HS-5 (cell line): ENCODE measurements around the gene GPATCH8.
"Not testable (repeated sequence)": the region's sequence is repeated elsewhere in the genome, so short reads cannot be mapped to it uniquely, and the experiment has no call there.

Source experiments
- DNase-seq: peaks from one replicate; pipeline ENCODE4 v3.0.0-alpha.2; 2012; ENCODE audit warnings: low read depth

GPATCH8 gene

DNA sequence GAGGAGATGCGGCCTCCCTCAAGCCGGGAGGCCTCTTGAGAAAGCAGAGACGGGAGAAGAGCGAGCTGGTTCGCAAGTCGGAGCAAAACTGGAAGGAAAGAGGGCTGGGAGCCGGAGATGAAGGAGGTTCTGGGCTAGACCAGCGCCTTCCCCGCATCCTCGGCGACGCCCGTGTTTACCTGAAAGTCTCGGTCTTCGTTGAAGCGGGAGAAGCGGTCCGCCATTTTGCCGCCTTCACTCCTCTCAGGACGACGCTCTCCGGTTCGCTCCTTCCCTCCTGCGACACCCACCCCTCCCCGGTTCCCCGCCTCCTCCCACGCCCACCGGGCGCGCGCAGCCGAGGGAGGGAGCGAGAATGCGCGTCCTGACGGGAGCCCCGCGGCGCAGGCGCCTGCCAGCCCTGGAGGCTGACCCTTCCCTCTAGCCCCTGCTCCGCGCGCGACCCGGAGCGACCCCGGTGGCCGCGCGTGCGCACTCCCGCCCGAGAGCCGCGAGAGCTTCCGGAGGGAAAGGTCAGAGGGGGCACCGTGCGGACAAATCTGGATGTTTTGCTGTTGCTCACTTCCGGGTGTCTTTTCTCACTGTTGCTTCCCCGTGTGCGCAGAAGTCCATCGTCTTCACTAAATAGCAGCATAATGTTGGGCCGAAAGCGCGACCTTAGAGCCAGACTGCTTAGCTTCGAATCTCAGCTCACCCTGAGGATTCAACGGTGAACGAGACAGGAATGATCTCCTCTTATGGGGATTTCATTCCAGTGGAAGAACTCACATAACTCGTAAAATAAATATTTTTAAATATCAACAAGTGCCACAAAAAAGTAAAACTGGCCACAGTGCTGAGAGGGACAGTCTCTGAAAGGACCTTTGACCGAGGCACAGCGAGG, at the start of gene GPATCH8:
GPATCH8 (minus strand) TSS at position 260 of the 883 bp plus-strand sequence; CDS start at position 224, 36 bp downstream.
- DNase-seq: peak; percentile 77

DNA sequence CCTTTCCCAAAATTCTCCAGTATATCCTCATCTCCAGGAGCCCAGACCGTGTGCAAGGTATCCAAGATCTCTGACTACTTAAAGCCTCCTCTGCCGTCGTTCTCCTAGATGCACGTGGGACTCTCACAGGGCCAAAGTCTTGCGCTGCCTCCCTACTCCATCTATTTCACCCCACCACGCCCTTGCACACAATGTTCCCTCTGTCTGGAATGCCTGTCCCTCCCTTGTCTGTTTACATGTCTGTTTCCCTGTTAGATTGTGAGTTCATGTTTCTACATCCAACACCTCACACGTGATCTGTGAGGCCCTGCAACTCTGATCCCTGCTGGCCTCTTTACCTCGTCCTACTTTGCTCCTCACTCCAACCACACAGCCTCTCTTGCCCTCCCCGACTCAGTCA, 49.2 kb upstream of the GPATCH8 start:
- DNase-seq: no peak

DNA sequence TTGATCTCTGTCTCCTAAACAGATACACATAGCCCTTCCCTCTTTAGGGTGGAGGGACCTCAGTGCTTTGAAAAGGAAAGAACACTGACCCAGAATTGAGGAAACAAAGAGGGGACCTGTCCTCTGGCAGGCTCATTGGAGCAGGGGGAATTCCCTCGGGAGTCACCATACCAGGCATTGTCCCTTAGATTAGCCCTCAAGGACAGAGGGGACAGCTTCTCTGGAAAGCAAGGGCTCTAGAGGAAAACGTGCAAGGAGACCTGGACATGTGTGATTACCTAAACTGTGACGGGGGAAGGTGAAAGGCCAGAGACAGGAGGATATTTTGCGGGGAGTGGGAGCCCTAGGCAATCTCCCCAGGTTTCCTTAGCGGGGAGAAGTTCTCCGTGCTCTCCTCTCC, 46.5 kb upstream of the GPATCH8 start:
- no peak for DNase-seq

DNA sequence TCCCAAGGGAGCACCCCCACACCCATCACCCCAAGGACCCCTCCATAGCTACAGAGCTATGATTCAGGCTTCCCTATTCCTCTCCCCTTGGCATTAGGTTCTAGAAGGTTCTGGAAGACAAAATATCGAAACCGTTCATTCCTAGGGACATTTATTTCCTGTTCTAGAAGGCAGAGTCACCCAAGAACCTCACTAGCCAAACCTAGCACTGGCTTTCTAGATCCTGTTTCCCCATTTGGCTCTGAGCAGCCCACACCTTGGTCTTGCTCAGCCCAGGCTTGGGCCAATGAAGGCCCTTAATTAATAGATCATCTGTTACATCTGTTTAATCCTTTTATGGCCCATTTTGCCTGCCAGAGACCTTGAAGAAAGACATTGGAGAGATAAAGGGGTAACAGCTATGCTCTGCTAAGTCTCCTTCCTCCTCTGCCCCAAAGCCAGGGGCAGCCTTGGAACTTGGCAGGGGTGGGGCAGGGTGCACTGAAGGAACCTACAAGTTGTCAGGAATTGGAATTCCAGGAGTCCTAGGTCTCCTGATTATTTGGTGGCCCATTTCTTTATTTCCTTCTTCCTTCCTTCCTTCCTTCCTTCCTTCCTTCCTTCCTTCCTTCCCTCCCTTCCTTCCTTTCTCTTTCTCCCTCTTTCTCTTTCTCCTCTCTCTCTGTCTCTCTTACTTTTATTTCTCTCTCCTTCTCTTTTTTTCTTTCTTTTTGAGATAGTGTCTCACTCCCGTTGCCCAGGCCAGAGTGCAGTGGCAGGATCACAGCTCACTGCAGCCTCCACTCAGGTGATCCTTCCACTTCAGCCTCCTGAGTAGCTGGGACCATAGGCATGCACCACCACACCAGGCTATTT, 45.4 kb upstream of the GPATCH8 start:
- no peak for DNase-seq

DNA sequence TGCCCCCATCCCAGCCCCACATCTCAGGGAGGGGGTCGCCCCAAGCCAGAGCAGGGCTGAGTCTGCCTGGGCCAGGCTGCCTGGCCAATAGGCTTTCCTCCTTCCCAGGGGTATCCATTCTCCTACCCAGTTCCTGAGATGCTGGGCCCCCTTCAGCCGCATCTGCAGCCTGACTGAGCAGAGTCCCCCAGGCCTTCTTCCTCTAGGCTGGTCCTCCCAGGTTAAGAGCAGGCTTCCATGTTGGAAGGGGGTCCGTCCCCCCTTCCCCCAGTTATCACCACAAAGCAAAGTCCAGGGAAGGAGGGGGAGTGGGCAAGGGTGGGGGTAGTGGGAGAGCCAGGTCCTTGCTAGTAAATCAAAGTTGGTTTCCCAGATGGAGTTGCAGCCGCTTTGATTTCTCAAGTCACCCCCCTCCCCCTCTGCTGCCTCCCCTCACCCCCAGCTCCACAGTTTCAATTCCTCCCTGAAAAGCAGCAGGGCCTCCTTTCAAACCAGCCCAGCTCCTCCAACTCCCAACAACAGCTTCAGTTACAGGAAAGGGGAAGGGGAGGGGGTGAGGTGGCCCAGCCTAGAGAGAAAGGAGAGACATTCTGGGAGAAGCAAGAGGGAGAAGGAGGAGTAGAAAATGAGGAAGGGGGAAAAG, 44.5 kb upstream of the GPATCH8 start:
- no peak for DNase-seq

DNA sequence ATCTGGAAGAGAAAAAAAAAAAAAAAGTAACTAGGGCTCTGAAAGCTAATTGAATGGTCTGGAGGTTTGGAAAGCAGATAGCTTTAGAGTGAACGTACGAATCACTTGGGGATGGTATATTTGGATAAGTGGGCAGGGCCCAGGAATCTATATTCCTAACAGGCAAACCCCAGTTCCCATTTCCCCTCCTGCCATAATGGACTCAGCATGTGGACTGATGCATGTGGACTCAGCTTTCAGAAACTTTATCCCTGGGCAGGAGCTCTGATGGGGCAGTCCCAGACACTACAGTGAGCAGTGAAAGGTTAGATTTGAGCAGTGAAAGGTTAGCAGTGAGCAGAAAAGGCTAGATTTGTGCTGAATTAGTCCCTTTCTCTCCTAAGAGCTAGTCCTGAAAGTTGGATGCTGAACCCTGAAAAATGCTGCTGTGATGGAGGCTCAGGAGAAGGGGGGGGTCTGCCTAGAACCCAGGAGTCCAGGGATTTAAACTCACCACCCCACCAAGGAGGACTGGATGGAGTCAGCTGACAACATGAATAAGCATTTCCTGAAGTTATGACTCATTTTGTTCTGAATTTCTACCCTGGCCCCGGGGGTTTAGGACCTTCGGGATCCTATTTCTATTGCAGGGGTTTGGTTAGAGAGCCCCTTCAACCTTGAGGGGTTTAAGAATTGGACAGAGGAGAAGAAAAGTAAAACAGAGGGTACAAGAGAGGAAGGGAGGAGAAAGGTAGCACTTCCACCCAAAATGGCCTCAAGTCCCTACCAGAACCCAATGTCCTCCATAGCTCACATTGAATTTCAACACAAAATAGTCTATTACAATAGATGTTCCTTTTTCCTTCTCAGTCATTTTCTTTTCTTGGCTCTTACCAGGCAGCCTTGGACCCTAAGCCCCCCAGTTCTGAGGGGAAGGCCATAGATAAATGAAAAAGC, 43.7 kb upstream of the GPATCH8 start:
- DNase-seq: no peak

DNA sequence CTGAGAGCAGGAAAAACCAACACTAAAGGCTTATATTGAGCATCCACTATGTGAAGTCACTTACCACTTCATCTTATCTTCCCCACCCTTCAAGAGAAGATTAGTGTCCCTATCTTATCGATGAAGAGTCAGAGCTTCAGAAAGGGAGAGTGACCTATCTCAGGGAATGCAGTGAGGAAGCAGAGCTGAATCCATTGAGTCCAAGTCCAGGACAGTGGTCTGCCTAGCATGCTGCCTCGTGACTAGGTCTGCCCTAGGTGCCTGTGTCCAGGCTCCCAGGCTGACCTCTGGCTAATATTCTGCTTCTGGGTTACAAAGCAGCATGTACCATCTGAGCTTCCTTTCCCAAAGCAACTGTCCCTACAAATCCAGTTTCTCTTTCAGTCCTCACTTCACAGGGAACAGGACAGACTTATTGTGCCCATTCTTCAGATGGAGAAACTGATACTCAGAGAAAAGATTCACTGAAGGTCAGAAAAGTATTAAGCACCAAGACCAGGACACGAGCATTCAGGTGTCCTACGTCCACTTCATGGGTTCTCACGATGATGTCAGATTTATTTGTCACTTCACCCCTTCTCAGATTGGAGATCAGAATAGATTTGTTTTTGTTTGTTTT, 40.8 kb upstream of the GPATCH8 start:
- no peak for DNase-seq

DNA sequence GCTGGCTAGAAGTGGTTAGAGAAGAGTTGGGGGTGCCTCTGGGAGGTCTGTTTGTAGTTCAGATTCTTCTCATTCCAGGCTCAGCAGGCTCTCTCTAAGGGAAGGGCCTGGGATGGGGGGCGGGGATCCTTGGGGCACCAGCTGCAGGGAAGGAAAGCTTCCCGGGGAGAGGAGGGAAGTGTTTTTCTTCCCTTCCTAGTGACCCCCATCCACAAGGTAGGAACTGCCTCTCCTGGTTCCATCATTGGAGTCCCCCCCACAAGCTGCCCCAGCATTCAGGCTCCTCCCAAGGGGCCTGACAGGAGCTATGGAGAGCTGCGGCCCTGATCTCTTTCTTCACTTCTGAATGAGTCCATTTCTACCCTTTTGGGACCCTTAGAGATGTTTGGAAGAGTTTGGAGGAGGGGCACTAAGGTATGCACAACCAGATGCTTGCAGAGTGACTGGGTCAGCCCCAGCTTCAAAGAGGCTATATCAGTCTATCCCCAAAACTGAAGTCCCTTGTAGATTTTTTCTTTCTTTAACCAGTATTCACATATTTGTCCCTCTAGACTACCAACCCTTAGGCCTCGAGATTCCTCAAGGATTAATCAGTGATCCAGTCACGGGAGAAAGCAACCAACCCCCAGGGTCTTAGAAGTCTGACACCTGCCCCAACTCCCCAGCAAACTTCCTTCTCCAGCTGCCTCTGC, 40.2 kb upstream of the GPATCH8 start:
- peak; percentile 88 for DNase-seq

DNA sequence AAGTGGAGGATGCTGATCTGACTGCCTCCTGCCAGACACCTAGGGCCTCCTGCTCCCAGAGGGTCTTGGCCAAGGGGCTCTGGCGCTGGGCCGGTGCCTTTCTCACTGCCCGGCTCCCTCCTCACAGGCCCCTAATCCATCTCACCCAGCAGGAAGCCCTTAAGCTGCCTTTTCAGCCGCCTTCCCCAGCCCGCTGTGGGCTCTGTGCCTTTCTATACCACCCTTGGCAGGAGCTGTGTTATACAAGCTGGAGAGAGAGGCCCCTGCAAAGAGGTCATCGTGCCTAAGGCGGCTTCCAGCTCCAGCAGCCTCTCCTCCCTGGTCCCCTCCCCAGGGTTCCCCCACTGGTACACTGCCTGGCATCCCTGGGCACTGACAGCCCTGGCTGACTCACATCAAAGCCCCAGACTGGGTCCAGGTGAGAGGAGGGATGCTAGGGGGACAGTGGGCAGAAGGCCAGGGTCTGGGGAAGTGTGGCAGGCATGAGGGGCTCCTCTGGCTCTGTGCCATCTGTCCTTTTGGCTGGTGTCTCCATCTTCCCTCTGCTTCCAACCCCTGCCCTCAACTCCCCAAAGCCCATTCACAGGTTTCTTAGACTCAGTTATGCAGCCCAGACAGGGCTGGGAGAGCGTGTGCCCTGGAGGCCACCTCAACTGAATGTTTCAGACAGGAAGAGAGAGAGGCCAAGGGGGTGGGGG, 38.8 kb upstream of the GPATCH8 start:
- DNase-seq: no peak

DNA sequence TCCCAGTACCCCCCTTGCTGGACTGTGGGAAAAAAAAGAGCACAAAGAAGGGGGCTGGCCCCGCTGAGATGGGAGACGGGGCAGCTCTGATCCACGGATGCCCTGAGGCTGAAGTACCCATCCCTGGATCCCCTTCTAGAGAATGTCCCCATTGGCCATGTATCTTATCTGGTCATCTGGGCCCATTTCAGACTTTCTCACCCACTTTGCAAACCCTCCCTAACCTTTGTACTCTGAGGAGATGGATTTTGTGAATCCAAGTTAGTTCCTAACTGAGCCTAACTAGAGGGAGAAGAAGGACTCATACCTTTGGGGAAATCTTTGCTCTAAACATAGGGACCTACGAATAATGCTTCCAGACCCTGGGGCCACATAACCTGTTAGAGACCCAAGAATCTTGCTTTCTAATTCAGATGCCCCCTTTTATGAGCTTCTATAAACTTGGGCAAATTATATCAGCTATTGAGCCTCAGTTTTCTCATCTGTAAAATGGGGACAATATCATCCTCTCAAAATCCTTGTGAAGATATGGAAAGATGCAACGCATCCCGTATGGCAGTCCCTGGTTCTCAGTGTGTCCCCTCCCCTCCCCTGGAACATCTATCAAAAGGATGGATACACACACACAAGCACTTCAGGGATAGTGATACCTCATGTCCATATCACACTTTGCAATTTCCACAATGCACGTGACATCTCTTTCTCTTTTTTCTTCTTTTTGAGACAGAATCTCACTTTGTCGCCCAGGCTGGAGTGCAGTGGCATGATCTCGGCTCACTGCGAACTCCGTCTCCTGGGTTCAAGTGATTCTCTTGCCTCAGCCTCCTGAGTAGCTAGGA, 37.3 kb upstream of the GPATCH8 start:
- DNase-seq: no peak

DNA sequence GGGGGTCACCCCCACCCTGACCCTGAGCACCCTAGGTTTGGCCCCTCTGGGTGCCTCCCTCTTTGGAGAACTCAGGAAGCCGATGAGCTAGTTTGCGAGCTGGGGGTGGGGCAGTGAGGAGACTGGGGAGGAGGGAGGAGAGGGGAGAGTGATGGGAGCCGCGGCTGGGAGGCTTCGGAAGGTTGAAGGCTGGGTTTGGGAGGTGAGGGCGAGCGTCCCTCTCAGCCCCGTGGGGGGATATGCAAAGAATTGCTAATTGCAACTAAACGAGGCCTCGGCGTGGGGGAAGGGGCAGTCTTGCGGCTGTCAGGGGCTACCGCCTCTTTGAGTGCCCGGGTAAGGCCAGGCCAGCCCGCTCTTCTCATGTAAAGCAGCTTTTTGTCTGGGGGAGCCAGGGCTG, 36.5 kb upstream of the GPATCH8 start:
- DNase-seq: no peak

DNA sequence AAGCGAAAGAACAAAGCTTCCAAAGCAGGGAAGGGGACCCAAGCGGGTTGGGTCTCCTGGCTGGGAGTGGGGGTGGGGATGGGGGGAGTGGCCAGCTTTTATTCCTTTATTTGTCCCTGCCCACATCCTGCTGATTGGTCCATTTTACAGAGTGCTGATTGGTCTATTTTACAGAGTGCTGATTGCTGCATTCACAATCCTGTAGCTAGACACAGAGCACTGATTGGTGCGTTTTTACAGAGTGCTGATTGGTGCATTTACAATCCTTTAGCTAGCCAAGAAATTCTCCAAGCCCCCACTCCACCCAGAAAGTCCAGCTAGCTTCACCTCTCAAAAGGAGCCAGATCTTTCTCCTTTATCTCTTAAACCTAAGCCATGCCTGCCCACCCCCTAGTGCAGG, 34.7 kb upstream of the GPATCH8 start:
- not testable (repeated sequence) for DNase-seq

DNA sequence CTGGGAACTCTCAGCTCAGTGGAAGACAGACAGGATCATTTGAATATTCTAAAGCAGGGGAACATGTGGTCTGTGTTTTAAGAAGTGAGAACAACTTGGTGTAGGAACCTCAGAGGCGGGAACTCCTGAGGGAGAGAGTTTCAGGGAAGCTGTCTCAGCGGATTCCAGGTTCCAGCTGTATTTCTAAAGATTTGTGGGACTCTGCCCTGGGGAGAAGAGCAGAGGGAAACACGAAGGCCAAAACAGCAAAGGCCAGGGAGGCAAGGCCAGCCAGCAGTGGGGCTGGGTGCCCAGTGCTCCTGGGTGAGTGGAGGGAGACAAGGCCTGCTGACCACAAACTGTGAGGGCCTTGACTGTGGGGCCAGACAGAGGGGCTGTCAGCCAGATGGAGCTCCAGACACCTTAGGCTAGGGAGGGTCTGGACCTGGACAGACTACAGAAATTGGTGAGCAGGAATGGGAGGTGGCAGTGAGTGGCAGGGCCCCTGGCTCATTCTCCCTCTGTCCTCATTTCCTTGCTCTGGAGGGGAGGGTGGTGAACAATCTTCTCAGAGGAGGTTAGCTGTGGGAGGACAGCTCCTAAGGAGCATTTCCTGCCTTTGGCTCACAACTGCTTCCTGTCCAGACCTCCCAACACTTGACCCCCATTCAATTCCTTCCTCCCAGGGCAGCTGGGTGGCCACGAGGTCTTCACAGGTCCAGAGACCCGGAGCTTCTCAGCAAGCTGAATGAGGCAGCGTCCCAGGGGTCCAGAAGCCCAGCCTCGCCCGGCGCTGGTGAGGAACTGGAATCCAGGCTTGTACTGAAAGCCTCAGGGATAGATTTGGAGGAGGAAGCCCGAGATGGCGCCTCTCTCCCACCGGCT, 33.1 kb upstream of the GPATCH8 start:
- DNase-seq: no peak

DNA sequence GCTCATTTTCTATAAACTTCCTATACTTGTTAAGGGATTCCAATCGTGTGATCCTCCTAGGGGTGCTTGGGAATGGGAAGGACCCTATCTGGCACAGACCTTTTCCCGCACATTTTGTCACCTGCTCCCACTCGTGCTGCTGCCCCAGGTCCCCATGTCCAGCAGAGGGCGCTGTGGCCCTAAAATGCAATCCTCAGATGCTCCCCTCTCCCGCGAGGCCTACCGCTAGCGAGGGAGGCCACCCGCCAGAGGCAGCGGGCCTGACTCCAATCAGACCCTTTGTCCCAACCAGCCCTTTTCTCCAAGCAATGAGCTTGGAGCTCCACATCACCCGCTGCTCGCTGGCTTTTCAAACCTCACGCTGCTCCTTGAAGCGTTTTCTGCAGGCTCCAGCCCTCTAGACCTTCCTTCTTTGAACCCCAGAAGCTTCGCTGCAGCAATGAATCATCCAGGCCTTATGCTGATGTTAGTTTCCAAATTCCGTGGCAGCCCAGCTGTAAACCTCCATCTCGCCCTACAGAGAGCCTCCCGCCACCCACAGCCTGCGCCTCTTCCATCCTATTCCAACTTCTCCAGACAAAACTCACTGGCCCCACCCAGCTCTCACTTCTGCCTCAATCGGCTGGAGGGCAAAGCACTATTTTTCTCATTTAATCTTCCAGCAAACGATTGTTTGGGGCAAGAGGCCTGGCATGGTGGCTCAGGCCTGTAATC, 30.5 kb upstream of the GPATCH8 start:
- no peak for DNase-seq

DNA sequence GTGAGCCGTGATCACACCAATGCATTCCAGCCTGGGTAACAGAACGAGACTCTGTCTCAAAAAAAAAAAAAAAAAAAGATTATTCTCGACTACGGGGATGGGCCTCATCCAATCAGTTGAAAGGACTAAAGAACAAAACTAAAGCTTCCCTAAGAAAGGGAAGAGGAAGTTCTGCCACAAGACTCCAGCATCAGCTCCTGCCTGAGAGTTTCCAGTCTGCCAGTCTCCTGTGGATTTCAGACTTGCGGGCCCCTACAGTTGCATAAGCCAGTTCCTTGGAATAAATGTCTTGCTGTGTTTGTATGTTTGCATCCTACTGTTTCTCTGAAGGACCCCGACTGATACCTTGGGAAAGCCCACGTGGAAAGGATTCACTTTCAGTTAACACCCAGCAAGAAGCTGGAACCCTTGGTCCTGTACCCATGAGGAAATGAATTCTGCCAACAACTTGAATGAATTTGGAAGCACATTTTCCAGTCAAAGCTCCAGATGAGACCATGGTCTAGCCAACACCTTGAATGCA, 27.8 kb upstream of the GPATCH8 start:
- DNase-seq: no peak

DNA sequence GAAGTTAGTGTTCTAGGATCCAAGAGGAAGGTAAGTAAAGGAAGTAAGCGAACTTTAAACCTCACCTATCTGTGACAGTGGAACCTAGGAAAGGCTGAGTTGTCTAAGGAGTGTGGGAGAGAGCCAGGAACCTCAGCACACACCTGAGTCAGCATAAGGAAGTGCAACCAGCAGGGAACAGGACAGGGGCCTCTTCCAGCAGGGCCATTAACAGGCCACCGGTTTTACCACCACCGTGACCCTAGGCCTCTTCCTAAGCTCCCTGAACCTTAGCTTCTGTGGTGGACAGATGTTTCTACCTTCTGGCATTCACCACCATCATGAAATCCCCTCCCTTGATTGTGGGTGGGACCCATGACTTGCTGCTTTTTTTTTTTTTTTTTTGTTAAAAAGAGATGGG, 26.7 kb upstream of the GPATCH8 start:
- DNase-seq: no peak

DNA sequence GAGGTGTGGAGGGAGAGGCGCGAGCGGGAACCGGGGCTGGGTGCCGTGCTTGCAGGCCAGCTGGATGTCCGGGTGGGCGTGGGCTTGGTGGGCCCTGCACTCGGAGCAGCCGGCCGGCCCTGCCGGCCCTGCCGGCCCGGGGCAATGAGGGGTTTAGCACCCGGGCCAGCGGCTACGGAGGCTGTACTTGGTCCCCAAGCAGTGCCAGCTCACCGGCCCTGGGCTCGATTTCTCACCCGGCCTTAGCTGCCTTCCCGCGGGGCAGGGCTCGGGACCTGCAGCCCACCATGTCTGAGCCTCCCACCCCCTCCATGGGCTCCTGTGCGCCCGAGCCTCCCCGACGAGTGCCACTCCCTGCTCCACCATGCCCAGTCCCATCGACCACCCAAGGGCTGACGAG, 24.7 kb upstream of the GPATCH8 start:
- DNase-seq: no peak
